Endothelial cell of umbilical vein (primary cell): ENCODE data around the gene C8A. TPM values are rescaled to one million over a fixed set of nuclear protein-coding genes. Genes with fewer than 3 reads are reported as not detected.

Experiments used
- BruUV-seq: library from RNA; stranded (reverse); fragments of 400-500 nt; replicated peaks from 2 replicates; lab custom pipeline; 2021; lab: Mats Ljungman, UMichigan
- CTCF ChIA-PET: fragments of 300-600, 350-600 bp; sonication (Branson Sonifier 250); formaldehyde crosslinking; loops from one replicate; lab custom pipeline; 2021; ENCODE audit warnings: antibody characterized with exemption, inconsistent platforms; lab: Charles Lee
- POLR2A ChIA-PET: fragments of 300-600, 350-600 bp; sonication (Branson Sonifier 250); formaldehyde crosslinking; loops from one replicate; lab custom pipeline; 2021; ENCODE audit warnings: antibody characterized with exemption, inconsistent platforms; lab: Charles Lee
- DNase-seq: peaks from one replicate; pipeline ENCODE4 v3.0.0-alpha.2; 2011; ENCODE audit warnings: low read depth, low spot score
- FAIRE-seq: peaks from 2 replicates; lab custom pipeline; 2011; peaks lifted over from hg19 to GRCh38; lab: Jason Lieb, UNC
- H2AFZ ChIP-seq: 2 replicates; pipeline ENCODE4 v1.6.0; 2012; ENCODE audit warnings: low read depth, low read length, control low read depth, inconsistent platforms
- H3K27ac ChIP-seq: 2 replicates; pipeline ENCODE4 v1.5.1; 2011; ENCODE audit warnings: low read depth, mild to moderate bottlenecking, control low read depth, low read length, moderate library complexity; ENCODE audit not compliant: insufficient read depth
- H3K27me3 ChIP-seq, 2 experiments: 2 replicates each; pipeline versions ENCODE4 v1.6.0 to v1.6.1; 2011; ENCODE audit warnings: low read length in 2 of 2, mixed read lengths in 1 of 2; ENCODE audit not compliant: control insufficient read depth in 2 of 2, insufficient read depth in 2 of 2
- H3K36me3 ChIP-seq, 2 experiments: 2 replicates in 1 of 2; 3 replicates in 1 of 2; pipeline ENCODE4 v1.5.1; 2011; ENCODE audit warnings: low read length in 2 of 2, mild to moderate bottlenecking in 1 of 2, moderate library complexity in 1 of 2; ENCODE audit not compliant: control insufficient read depth in 2 of 2, insufficient read depth in 2 of 2; ENCODE audit errors: extremely low read depth in 1 of 2
- H3K4me1 ChIP-seq: 3 replicates; pipeline ENCODE4 v1.5.1; 2011; ENCODE audit warnings: mild to moderate bottlenecking, low read length; ENCODE audit not compliant: control insufficient read depth, insufficient read depth; ENCODE audit errors: extremely low read depth
- H3K4me2 ChIP-seq: 2 replicates; pipeline ENCODE4 v1.6.1; 2011; ENCODE audit warnings: low read length, control low read depth, mixed read lengths; ENCODE audit not compliant: insufficient read depth
- H3K4me3 ChIP-seq, 3 experiments: fragments of 200-600 bp in 1 of 3; sonication (generic), shearing (Covaris generic) in 1 of 3; replicated peaks in 1 of 3; 2 replicates each; pipeline ENCODE4 v1.5.1; 2011 to 2016; ENCODE audit warnings: control low read depth in 3 of 3, low read length in 3 of 3, mild to moderate bottlenecking in 2 of 3, inconsistent platforms in 1 of 3, low read depth in 1 of 3, moderate library complexity in 1 of 3; ENCODE audit not compliant: insufficient read depth in 1 of 3
- H3K79me2 ChIP-seq: 2 replicates; pipeline ENCODE4 v1.6.0; 2012; ENCODE audit warnings: low read length, inconsistent platforms; ENCODE audit not compliant: control insufficient read depth, insufficient read depth
- H3K9ac ChIP-seq: replicated peaks from 2 replicates; pipeline ENCODE3; 2011; ENCODE audit warnings: low read length, control low read depth; ENCODE audit not compliant: insufficient read depth; ENCODE audit errors: extremely low read depth
- H3K9me1 ChIP-seq: replicated peaks from 3 replicates; pipeline ENCODE4 v1.6.0; 2011; ENCODE audit warnings: mild to moderate bottlenecking, low read length; ENCODE audit not compliant: control insufficient read depth, insufficient read depth; ENCODE audit errors: extremely low read depth
- H3K9me3 ChIP-seq: replicated peaks from 2 replicates; pipeline ENCODE4 v1.5.1; 2012; ENCODE audit warnings: low read length, inconsistent platforms; ENCODE audit not compliant: control insufficient read depth, insufficient read depth
- H4K20me1 ChIP-seq: replicated peaks from 2 replicates; pipeline ENCODE3; 2011; ENCODE audit warnings: mild to moderate bottlenecking, low read length; ENCODE audit not compliant: control insufficient read depth, insufficient read depth; ENCODE audit errors: extremely low read depth
- CTCF ChIP-seq, 2 donors: IDR thresholded peaks; 1 replicate in 1 of 2; 2 replicates in 1 of 2; pipeline ENCODE4 v1.5.1; 2011; ENCODE audit warnings: low read length in 2 of 2, mild to moderate bottlenecking in 2 of 2, moderate library complexity in 2 of 2, control low read depth in 1 of 2, inconsistent platforms in 1 of 2, low read depth in 1 of 2; ENCODE audit not compliant: insufficient read depth in 1 of 2; ENCODE audit errors: extremely low read depth in 1 of 2
- FOS ChIP-seq: IDR thresholded peaks from 2 replicates; pipeline ENCODE4 v1.6.1; 2011; ENCODE audit warnings: mild to moderate bottlenecking, low read length, moderate library complexity, borderline replicate concordance; ENCODE audit not compliant: insufficient read depth
- GATA2 ChIP-seq: IDR thresholded peaks from 2 replicates; pipeline ENCODE4 v1.7.0; 2011; ENCODE audit warnings: low read depth, mild to moderate bottlenecking, moderate library complexity, mixed read lengths, low read length; ENCODE audit not compliant: insufficient read length, insufficient read depth
- JUN ChIP-seq: IDR thresholded peaks from 2 replicates; pipeline ENCODE4 v1.6.1; 2011; ENCODE audit warnings: borderline replicate concordance, low read depth; ENCODE audit not compliant: insufficient read length, insufficient read depth
- MAX ChIP-seq: IDR thresholded peaks from 2 replicates; pipeline ENCODE4 v1.6.1; 2011; ENCODE audit not compliant: insufficient read depth, insufficient read length
- MYC ChIP-seq: IDR thresholded peaks from one replicate; pipeline ENCODE4 v1.6.1; 2011; ENCODE audit warnings: mild to moderate bottlenecking, low read depth, low read length
- POLR2A ChIP-seq: IDR thresholded peaks from 2 replicates; pipeline ENCODE4 v1.6.1; 2012; ENCODE audit warnings: low read depth, mild to moderate bottlenecking, control low read depth, low read length
- POLR2AphosphoS5 ChIP-seq: IDR thresholded peaks from 2 replicates; pipeline ENCODE4 v1.6.1; 2012; ENCODE audit warnings: low read depth, mild to moderate bottlenecking, control low read depth, low read length, moderate library complexity; ENCODE audit not compliant: insufficient read depth
- dilution Hi-C: fragments of 300-500 bp; cut with MboI; formaldehyde crosslinking; loops from one replicate; pipeline ENCODE4 v1.15.0; 2019; ENCODE audit warnings: low sequenced_read_pairs; ENCODE audit not compliant: extremely low pct_ligation_motif_present
- intact Hi-C: fragments of 100-400 bp; cut with micrococcal nuclease; formaldehyde crosslinking; loops from one replicate; pipeline ENCODE4 v1.10.0; 2022
- polyA plus RNA-seq, 4 experiments: library from polyadenylated mRNA; depleted of rRNA in 3 of 4; stranded (reverse) in 3 of 4; unstranded in 1 of 4; fragments of >200 nt; gene quantifications; 2 replicates each; pipeline versions ENCODE4 v1.2.1 to v1.2.3, GENCODE V29; 2011 to 2012; ENCODE audit warnings: missing spikeins in 1 of 4
- total RNA-seq: library from RNA; stranded (reverse); gene quantifications from 2 replicates; pipeline ENCODE4 v1.2.3, GENCODE V29; 2021

The C8A gene
- total and polyA plus RNA-seq, 2 donors (not counting 3 experiments of a cell fraction or from before 2014, with no cell fraction given) = not detected

GRCh38 chr1:56901716-56902115 lies 47.1 kb downstream of the C8A start:
- FAIRE-seq = no peak

More at GRCh38 chr1:56901716-56902115, 47.1 kb downstream of the C8A start:
- no peaks in the 10 kb centered on the region for H3K9me3 ChIP-seq
- no peak overlapping the region for H3K4me3 ChIP-seq
- H3K9ac ChIP-seq = no peak overlapping the region
- ChIA-PET POLR2A (no interaction called here), CTCF (no interaction called here)
- H3K4me2 ChIP-seq = no peak overlapping the region
- H3K4me1 ChIP-seq = no peaks in the 10 kb centered on the region
- H2AFZ ChIP-seq = no peak overlapping the region
- H4K20me1 ChIP-seq = no peaks in the 10 kb centered on the region
- no peaks in the 10 kb centered on the region for H3K36me3 ChIP-seq
- intact Hi-C loops = no loop called here
- no peaks in the 10 kb centered on the region for H3K27me3 ChIP-seq
- dilution Hi-C loops = no loop called here
- H3K79me2 ChIP-seq = no peaks in the 10 kb centered on the region
- no TSS peak for BruUV-seq
- no peak for DNase-seq
- no peak for TF ChIP-seq GATA2
- TF ChIP-seq MAX = no peak
- no peak for TF ChIP-seq POLR2AphosphoS5
- no peak for TF ChIP-seq POLR2A
- TF ChIP-seq CTCF (IDR thresholded peaks at IDR 0.05; ENCODE audit: extremely low read depth in 1 of 2, insufficient read depth in 1 of 2, low read depth in 1 of 2, low read length in 2 of 2) = no peak
- no peak for TF ChIP-seq FOS
- TF ChIP-seq MYC = no peak
- no peak for TF ChIP-seq JUN
- H3K27ac ChIP-seq = no peak overlapping the region
- no peaks in the 10 kb centered on the region for H3K9me1 ChIP-seq
